Colon (tissue), 2 donors: ENCODE data around the gene PRDM16.

Source experiments
- FAIRE-seq: peaks from 2 replicates; lab custom pipeline; 2012; peaks lifted over from hg19 to GRCh38; lab: Jason Lieb, UNC
- donor health status: control.
- donor health status: control.

Gene PRDM16

DNA sequence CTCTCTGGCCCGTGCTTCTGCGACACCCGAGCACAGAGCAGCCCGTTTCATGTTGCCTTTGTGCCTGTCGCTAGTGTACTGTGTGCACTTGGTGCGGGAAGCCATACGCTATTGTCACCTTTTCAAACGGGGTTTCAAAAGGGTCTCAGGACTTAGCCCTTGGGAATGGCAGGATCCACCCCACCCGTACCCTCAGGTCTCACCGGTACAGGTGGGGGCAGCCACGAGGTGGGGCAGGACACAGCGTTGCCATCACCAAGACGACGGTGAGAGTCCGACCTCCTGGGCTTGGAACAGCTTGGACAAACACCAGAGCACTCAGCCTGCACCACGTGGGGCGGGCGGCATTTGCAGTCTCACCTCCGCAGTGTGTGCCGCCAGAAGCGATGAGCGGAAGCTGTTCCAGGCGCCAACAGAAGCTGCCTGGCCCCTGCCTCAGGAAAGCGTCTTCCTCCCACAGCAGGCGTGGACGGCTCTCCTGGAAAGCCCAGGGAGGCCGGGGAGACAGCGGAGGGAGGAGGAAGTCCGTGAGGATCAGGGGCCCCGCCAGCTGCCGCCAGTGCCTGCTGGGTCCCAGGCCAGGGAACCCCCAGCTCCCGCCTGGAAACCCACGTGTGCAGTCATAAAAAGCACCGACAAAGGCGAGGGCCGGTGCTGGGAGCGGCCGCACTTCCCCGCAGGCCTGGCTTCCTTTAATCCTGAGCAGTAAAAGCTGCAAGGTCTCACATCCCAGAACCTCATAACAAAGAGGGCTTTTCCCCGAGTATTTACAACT, 254.2 kb downstream of the PRDM16 start:
- no peak for FAIRE-seq

DNA sequence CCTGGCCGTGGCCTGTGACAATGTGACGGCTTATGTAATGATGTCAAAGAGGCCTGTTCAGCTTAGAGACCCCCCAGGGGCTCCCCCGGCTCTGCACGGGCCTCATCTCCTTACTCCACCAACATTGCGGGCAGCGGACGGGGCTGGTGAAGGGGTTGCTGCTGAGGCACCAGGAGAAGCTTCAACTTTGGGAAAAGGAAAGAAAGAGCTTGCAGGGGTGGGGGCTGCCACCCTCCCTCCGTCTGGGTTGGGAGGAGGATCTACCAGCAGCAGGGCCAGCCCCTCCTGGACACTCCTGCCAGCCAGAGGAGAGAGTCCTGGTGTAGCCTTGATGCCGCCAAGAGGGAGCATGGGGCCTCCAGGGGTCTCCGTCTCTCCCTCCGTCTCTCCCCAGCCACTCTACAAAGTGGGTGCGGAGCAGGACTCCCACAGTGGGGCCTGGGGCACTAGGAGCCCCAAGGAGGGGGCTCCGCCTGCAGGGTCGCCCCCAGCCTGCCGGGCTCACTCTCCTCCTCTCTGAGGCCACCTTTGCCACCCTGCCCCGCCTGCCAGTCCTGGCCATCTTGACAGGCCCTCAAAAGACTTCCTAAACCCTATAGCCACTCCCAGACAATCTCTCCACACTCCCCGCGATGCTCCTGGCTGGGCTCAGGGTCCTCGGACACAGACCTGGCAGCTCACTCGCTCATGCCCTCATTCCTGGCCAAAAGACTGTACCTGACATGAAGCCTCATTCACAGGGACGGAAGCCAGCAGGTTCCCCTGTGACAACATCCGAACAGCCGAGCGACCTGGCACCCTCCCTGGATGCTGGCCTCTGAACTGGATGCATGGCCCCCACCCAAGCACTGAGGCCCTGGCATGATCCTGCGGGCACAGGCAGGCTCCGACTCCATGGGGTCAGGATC, 255.0 kb downstream of the PRDM16 start:
- FAIRE-seq, result no peak

DNA sequence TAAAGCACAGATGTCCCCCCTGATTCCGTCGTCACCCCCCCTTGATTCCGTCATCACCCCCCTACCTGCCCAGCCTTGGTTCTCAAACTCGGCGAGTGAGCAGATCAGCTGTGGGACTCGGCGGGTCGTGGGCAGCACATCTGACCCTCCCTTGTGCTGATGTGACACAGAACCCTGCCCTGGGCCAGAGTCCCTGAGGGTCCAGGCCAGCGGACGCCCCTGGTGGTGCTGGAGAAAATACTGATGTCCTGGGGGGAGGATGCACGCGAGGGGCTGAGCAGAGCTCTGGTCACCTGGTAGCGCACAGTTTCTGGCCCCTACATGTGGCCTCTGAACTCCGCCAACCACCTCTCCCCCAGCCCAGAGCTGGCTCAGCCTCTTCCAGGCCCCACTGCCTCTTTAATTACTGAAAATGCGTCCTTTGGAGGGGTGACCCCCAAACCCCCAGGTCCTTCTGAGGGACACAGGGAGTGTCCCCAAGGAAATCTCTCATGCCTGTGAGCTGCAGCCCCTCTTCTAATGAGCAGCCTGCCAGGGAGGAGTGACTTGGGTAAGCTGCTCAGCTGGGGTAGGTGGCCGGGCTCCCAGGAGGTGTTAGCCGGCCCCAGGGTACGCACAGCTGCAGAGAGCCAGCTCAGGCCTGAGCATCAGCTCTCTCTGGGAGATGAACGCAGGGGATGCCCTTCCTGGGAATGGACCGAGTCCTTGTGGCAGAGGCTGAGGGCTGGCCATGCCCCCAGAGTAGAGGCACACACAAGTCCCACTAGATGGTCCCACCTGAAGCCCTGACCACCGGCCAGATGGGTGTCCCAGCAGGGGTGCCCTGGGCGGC, 255.9 kb downstream of the PRDM16 start:
- no peak for FAIRE-seq

DNA sequence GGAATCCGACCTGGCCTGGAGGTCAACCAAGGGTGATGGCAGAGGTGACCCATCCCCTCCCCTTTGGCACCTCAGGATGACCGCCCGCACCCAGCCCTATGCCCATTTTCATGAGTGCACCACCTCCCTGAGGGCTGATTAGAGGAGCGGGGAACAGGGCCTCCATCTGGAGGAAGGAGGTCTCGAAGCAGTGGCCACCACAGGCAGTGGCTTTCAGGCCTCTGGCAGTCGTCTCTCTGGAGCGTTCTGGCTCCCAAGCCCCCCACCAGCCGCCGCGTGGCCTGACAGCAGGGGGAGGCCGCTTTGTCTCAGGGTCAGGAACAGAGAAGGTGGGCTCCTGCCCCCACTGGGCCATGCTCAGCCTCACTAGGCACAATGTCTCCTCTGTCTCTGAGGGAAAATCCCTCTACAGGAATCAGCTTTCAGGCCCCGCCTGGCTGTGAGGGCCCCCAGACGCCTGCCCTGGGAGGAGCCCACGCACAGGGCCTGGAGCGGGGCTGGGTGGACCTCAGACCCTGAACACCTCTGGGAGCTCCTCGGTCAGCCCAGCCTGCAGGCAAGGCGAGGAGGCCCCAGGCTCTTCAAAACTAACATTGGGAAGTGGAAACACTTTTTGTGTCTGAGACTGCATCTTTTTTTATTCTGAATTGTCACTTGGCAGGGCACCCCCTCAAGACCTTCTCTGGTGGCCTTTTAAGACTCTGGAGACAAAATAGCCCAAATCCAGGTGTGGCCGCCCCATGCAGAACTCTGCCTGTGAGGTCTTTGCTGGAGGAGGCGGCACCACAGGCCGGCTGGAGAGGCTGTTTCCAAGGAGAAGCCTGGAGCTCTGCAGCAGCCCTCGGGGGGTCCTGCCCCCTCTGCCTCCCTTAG, 257.7 kb downstream of the PRDM16 start:
- FAIRE-seq, result no peak

DNA sequence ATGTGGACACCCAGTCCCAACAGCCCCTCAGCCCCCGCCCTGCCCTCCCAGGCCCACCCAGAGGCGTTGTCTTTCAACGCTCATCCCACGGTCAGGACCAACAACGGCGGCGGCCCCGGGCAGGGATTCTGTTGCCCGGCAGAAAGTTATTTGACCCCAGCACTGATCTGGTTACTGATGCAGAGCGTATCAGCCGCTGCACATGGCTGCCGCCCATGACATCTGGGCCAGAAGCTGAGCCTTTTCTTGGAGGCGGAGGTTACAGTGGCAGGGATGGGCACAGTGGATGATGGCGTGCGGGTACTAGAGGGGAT, 258.3 kb downstream of the PRDM16 start:
- FAIRE-seq, result no peak

DNA sequence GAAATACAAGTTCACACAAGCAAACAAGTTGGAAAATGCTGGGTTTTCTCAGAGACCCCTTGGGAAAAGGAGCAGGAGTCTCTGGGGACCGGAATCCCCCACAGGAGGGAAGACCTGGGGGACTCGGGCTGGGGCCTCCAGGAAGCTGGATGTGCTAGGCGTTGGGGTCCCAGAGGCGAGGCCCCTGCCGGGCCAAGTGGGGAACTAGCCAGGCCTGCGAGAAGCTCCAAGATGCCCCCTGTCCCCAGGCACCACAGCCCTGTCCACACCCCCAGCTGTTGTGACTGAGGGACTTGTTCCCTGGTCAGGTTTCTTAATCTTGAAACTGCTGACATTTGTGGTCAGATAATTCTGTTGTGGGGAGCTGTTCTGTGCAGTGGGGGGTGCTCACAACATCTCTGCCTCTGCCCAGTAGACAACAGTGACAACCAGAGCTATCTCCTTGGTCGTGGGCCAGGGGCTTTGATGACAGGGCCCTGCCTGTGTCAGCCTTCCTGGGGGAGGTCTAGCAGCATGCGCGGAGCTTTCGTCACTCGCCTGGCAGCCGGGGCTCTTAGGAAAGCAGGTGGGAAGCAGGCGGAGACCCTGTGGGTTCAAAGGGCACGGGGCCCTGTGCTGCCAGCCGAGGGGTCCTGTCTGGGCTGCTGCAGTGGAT, 259.1 kb downstream of the PRDM16 start:
- no peak for FAIRE-seq

DNA sequence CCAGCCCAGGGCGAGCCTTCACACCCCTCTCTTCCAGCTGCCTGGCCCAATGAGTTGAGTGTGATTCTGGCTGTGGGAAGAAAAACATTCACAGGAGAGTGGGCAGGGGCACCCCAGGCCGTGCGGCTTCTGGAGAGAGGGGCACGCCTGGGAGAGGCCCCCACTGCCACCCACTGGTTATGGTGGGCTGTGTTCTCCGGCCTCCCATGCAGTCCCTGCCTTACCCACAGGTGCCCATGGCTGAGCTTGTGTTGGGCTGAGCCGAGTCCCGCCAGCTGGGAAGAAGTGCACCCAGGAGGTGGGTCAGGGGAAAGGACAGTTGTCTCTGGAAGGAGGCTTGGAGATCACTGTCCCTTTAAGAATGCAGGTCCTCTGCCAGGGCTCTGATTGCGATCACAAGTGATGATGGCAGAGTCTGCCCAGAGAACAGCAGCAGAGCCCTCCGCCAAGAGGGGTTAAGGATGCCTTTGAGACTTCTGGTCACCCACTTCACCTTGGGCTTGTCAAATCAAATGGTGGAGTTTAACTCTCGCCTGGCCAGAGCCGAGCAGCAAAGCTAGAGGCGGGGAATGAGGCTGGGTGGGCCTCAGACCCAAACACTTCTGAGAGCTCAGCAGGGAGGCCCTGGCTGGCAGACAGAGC, 260.8 kb downstream of the PRDM16 start:
- no peak for FAIRE-seq

DNA sequence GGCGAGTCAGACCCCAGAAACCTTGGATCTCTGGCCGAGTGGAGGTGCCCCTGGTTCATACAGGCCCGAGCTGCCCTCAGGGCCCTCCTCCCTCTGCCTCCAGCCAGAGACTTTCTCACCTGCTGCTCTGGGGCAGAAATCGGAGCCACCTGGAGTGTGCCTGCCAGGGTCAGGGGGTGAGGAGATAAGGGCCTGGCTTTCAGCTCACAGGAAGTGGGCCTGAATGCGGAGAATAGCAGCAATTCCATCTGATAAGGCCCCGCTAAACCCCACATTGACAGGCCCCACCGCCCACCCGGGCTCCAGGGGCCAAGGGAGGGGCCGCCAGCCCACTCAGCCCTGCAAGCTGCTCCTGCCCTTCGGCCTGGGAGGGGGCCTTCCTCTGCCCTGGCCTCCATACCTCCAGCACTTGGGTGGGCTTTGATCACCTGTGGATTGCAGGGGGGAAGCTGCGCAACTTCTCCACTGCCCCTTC, 261.8 kb downstream of the PRDM16 start:
- FAIRE-seq, result no peak

DNA sequence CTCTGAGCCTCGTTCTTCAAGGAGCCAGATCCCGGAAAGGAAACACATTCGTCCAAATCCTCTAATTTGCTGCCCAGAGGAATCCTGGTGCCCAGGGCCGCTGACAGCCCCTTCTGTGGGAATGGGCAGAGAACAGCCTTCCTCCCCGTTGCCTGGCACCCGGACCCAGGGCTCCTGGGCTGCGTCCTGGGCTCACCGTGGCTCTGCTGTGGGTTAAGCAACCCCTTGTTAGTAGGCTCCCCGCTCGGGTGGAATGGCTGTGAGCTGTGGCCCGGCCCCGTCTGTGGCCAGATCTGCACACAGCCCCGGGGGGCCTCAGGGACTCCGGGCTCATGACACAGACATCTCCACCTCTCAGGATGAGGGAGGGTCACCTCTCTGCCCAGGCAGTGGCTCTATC, 262.6 kb downstream of the PRDM16 start:
- FAIRE-seq, result no peak

DNA sequence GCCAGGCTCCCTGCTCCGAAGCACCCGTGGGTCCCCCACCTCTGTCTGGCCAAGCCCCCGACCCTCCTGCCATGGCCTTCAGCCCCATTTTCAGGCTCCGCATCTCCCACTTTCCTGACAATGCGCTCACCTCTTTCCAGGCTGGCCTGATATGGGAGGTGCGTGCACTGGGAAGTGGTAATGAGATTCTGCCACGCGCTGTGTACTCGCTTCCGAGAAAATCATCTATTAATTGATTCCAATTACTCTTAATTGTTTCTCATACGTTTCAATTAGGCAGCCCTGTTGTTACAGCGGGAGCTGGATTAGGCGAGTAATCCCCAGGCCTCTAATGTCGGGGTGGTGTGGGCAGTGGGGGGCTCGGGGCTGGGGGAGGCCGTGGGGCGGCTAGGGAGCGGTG, 263.0 kb downstream of the PRDM16 start:
- no peak for FAIRE-seq

DNA sequence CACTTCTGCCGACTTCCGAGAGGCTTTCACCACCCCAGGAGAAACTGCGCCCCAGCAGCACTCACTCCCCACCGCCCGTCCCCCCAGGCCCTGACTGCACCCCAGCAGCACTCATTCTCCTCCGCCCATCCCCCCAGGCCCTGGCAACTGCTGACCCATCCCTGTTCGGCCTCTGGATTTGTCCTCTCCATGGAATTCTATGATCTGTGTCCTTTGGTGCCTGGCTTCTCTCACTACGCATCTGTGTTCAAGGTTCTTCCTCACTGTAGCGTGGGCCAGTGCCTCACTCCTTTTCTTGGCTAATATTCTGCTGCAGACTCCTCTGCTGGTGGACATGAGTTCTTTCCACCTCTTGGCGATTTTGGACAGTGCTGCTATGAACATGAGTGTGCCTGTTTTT, 263.7 kb downstream of the PRDM16 start:
- no peak for FAIRE-seq

DNA sequence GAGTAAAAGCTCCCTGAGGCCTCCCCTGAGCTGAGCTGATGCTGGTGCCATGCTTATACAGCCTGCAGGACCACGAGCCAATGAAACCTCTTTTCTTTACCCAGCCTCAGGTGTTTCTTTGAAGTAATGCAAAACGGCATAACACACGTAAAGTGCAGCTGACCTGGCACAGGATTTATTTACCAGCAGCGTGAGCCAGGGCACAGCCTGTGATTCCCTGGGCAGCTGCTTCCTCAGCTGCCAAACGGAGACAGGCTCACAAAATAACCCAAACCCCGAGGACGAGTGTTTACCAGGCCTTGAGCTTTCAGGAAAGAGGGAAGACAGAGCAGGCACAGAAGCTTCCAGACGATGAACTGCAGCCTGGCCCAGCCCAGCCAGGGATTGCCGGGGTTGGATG, 264.9 kb downstream of the PRDM16 start:
- FAIRE-seq, result no peak

DNA sequence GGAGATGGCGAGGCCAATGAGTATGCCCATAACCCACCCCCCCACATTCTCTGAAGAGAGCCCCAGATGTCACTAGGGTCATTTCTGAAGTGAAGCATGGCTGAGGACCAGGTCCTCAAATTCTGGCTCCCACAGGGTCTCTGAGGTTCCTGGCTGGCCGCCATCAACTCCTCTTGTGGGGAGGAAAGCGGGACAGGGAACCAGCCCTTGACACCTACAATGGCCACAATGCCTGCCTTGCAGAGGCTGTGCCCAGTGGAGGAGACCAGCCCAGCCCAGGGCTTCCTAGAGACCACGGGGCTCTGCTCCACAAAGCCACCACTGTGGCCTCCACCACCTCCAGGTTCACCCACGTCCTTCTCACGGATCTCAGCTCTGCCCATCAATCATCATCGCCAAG, 265.4 kb downstream of the PRDM16 start:
- FAIRE-seq, result no peak

DNA sequence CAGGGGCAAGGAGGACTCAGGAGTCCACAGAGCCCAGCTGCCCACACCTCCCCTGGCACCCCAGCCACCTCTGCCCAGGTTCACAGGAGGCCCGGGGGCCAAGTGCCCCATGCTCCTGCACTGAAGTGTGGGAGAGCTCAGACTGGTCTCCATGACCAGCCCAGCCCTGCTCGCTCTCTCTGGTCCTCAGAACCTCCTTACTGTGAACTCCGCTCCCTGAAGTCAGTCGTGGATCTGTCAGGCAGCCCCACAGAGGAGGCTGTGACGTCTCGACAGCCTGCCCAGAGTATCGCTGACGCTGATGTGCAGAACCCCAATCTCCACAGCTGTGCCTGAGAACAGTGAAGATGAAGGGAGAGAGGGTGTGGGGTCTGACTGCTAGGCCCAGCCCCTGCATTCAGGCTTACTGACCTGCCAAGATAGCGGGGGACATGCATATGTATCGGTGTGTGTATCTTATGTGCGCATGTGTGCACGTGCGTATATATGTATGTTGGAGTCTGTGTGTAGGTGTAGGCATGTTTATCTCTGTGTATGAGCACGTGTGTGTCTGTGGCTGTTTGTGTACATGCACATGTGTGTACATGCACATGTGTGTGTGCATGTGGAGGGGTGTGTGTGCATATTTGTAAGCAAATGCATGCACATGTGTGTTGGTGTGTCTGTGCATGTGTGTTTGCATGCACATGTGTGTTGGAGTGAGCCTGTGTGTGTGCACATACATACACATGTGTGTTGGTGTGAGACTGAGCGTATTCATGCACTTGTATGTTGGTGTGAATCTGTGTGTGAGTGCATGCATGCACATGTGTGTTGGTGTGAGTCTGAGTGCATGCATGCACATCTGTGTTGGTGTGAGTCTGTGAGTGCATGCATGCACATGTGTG, 267.0 kb downstream of the PRDM16 start:
- no peak for FAIRE-seq

DNA sequence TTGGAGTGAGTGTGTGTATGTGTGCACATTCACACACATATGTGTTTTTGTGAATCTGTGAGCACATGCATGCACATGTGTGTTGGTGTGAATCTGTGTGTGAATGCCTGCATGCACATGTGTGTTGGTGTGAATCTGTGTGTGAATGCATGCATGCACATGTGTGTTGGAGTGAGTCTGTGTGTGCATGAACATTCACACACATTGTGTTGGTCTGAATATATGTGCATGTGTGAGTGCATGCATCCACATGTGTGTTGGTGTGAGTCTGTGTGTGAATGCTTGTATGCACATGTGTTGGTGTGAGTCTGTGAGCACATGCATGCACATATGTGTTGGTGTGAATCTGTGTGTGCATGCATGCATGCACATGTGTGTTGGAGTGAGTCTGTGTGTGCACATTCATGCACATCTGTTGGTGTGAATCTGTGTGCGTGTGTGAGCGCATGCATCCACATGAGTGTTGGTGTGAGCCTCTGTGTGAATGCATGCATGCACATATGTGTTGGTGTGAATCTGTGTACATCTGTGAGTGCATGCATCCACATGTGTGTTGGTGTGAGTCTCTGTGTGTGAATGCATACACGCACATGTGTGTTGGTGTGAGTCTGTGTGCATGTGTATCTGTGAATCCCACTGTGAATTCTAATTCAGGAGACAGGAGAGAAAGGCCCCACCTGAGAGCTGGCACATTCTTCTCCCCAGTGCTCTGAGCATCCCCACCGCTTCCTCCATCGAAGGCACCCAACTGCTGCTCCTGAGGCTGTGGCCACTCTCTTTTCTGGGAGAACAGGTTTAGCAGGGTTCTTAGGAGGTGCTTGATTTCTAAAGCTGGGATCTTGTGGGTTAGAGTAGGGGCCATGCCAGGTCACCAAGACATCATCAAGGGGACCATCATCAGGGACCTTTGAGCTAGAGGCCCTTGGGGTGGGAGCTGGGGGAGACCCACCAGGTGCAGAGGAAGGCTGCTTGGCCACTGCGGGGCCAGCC, 267.9 kb downstream of the PRDM16 start:
- FAIRE-seq, result no peak

DNA sequence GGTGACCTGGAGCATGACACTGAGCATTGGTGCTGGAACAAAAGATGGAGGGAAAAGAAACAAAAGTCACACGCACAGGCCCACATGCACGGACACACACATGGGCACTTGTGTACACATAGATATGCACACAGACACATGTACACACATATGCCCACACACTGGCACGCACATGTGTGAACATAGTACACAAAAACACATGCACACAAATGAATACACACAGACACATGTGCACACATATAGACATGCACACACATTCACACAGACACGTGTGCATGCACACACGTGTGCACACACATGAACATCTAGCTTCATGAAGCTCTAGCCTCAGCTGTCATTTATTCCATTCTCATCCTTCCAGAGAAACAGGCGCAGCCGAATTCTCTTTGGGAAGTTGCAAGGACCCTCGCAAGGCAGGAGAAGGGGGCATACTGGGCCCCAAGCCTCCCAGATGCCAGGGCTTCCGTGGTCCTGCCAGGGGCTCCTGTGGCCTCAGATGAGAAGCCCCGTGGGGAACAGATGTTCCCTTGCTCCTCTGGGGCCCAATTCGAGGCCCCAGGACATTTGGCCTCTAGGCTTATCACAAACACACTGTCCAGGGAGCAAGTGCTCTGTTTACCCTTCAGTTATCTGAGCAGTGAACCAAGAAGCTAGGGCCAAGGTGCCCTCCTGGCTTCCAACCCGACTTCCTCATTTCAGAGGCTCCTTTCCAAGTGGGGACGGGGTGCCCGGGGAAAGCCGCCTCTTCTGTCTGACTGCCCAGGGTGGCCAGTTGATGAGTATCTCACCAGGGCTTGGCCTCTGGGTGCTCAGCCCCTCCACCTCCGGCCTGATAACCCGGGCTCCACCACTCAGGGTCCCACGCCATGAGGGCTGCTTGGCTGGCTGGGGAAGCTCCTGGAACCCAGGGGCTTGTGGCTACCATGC, 269.1 kb downstream of the PRDM16 start:
- no peak for FAIRE-seq

DNA sequence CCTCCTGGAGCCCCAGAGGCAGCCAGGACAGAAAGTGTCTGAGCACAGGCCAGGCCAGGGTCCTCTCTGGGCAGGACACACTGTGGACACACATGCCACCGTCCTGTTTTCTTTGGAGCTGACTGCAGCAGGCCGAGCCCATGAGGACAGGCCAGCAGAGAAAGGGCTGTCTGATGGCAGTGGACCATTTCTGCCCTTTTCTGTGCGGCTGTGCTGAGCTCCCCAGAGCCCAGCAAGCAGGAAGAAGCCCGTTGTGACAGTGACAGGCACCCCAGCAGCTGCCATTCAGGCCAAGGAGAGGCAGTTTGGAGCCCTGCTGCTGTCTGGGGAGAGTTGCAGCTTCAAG, 269.7 kb downstream of the PRDM16 start:
- no peak for FAIRE-seq
